GM12801 (cell line): Measurements from ENCODE around the gene MOCOS.

Experiments used
- TF ChIP-seq, protein P1 (sequence below): IDR thresholded peaks from one replicate; pipeline ENCODE4 v1.5.1; 2011; ENCODE audit warnings: control low read depth; ENCODE audit not compliant: insufficient read length; ENCODE audit errors: extremely low read depth

The MOCOS gene

DNA sequence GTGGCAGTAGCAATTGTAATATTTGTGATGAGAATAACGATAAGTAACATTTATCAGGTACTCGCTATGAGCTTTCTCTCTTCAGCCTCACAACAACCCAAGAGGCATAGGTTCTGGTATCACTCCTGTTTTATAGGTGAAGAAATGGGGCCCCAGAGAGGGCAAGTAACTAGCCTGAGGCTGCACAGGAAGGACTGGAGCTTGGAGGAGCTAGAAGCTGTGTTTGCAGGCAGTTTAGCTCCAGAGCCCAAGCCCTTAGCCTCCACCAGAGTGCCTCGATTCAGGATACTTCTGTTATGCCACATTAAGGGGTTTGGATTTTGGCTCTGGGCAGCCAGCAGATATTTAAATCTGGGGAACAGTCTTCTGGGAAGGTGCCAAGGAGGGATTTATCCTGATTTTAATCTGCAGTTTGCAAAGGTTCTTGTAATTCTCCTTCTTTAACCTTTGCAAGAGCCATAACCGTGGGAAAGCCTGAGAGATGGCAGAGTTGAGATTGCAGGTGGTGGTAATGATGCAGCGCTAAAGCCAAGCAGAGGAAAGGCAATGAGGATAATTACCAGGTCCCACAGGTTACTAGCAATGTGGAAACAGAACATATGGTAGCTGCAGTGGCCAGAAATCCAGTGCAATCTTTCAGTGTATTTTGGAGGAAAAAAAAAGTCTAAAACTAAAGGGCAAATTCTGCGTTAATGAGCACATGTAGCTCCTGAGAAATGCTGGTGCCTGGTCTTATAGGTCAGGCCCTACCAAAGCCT, 9.1 kb downstream of the MOCOS start:
- TF ChIP-seq, protein P1, sequence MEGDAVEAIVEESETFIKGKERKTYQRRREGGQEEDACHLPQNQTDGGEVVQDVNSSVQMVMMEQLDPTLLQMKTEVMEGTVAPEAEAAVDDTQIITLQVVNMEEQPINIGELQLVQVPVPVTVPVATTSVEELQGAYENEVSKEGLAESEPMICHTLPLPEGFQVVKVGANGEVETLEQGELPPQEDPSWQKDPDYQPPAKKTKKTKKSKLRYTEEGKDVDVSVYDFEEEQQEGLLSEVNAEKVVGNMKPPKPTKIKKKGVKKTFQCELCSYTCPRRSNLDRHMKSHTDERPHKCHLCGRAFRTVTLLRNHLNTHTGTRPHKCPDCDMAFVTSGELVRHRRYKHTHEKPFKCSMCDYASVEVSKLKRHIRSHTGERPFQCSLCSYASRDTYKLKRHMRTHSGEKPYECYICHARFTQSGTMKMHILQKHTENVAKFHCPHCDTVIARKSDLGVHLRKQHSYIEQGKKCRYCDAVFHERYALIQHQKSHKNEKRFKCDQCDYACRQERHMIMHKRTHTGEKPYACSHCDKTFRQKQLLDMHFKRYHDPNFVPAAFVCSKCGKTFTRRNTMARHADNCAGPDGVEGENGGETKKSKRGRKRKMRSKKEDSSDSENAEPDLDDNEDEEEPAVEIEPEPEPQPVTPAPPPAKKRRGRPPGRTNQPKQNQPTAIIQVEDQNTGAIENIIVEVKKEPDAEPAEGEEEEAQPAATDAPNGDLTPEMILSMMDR, result no peak

DNA sequence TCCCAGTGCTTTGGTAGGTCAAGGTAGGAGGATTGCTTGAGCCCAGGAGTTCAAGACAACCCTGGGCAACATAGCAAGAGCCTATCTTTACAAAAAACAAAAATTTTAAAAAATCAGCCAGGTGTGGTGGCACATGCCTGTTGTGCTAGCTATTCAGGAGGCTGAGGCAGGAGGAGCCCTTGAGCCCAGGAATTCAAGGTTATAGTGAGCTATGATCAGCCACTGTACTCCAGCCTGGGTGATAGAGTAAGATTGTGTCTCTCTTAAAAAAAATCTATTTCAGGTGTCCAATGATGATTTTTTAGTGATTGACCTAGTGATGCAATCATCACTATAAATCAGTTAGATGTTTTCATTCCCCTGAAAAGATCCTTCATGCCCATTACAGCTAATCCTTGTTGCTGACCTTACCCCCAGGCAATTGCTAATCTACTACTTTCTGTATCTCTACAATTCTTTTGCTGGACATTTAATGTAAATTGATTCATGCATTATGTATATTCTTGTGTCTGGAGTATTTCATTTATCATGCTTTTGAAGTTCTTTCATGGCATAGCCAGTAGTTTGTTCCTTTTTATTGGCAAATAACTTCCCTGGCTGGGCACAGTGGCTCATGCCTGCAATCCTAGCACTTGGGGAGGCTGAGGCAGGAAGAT, 10.3 kb downstream of the MOCOS start:
- TF ChIP-seq, protein P1, result no peak

- TF ChIP-seq, protein P1, result no peak
Observed at GRCh38 chr18:36199691-36200295, 12.5 kb downstream of the MOCOS start.

- TF ChIP-seq, protein P1, result no peak
Observed at GRCh38 chr18:36200354-36200771, 13.1 kb downstream of the MOCOS start.

GRCh38 chr18:36201765-36202164, 14.5 kb downstream of the MOCOS start:
- TF ChIP-seq, protein P1, result no peak

DNA sequence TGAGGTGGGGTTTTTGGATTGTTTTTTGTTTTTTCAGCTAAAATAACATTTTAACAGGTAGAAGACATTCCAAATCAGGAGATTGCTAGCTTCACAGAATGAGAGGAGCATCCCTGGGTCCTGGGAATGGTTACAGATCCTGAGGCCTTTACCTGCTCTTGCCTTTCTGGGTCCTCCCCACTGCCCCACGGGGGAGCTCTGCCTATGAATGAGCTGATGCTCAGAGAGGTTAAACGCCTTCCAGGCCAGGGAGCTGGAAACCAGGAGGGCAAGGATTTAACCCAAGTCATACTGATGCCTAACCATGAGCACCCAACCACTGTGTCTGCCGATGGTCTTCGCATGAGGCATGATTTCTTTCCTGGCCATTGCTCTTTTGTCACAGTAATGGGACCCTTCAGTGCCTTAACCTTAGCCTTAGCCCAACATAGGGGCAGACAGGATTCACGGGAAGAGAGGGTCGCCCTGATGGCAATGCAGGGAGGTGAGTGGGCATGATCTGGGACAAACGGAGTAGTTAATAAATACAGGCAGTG, 16.1 kb downstream of the MOCOS start:
- TF ChIP-seq, protein P1, result no peak

- TF ChIP-seq, protein P1, result no peak
Observed at GRCh38 chr18:36205166-36205565, 17.9 kb downstream of the MOCOS start.
